Measurements from ENCODE around the gene PHLDB3. TPM values are rescaled to one million over a fixed set of nuclear protein-coding genes. Genes with fewer than 3 reads are reported as not detected.
A peak's percentile ranks its signal among the peaks of the same experiment; 100 is the strongest.

PHLDB3 gene
- total and polyA plus RNA-seq, 4 donors, result 5.8 to 23.4 (median 7.9) TPM

- DNase-seq (peak; percentile 97 to 99 (median 99)), ATAC-seq (ENCODE audit: insufficient read depth, low FRiP score) (peak; percentile 76)
- Histone ChIP-seq H3K4me3 (peak within 1 kb of the TSS; percentile 34), H3K9ac (ENCODE audit: insufficient read depth in 1 of 2, low read length in 2 of 2) (peak within 1 kb of the TSS in 1 of 2 donors; percentile 64), H3K9me3 (ENCODE audit: control insufficient read depth in 4 of 4, insufficient read depth in 3 of 4, low read length in 3 of 4) (no peaks in the 10 kb centered on the region), H3K4me1 (ENCODE audit: control insufficient read depth in 5 of 5, insufficient read depth in 5 of 5, low read length in 5 of 5) (peaks cover 0 to 26% (median 0%) of the 10 kb centered on the region in 5 donors), H3K27ac (ENCODE audit: low read depth in 1 of 2, low read length in 1 of 2) (peak within 1 kb of the TSS; percentile 79 to 94), H3K27me3 (ENCODE audit: control insufficient read depth in 3 of 3, insufficient read depth in 3 of 3, low read length in 2 of 3) (no peaks in the 10 kb centered on the region), H3K36me3 (ENCODE audit: control insufficient read depth in 4 of 4, insufficient read depth in 4 of 4, low read length in 4 of 4) (peaks cover 0 to 8% (median 2%) of the 10 kb centered on the region in 4 donors)
- 1% methylated on average over 47 of the region's 47 CpGs for WGBS, 2 donors
- TF ChIP-seq CTCF (IDR thresholded peaks at IDR 0.05; ENCODE audit: control extremely low read depth, extremely low read depth), result no peak
These were observed 28.5 kb upstream of the PHLDB3 start, which contains the start of gene ZNF575 for GRCh38 chr19:43532962-43533545. Gene ZNF575 (plus strand): TSS chr19:43533188. CDS start chr19:43534423, 1,235 bp downstream.

DNA sequence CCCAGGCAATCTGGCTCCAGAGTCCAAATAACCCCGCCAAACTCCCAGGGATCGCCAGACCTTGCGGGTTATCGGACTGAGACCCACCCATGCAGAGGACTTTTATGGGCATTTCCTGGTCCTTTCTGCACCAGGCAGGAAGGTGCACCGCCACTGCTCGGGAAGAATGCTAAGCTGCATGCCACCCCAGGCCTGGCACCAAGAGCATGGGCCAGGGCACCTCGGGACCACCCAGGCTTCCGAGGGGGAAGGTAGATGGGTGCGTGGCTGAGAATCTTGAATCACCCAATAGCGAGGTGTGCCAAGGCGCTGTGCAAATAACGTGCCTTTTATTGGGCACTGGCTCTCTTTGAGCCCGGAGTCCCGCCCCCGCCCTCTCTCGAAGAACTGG is 28.0 kb upstream of the PHLDB3 start:
- DNase-seq, result no peak

GRCh38 chr19:43527860-43528622 is 23.5 kb upstream of the PHLDB3 start:
- peak in 2 of 3 donors; percentile 54 to 61 for DNase-seq
- WGBS, 2 donors, result 46 to 65% methylated on average over 13 of the region's 13 CpGs

More for the DNA sequence above, 28.0 kb upstream of the PHLDB3 start:
- H3K27me3 ChIP-seq (ENCODE audit: control insufficient read depth in 3 of 3, insufficient read depth in 3 of 3, low read length in 2 of 3), result no peaks in the 10 kb centered on the region
- TF ChIP-seq CTCF (IDR thresholded peaks at IDR 0.05; ENCODE audit: control extremely low read depth, extremely low read depth), result no peak
- peak overlapping the region in 1 of 2 donors; percentile 8 for H3K9ac ChIP-seq (ENCODE audit: insufficient read depth in 1 of 2, low read length in 2 of 2)
- peak overlapping the region; percentile 79 to 94 for H3K27ac ChIP-seq (ENCODE audit: low read depth in 1 of 2, low read length in 1 of 2)
- WGBS, 2 donors, result 0 to 1% methylated on average over 16 of the region's 16 CpGs
- no peaks in the 10 kb centered on the region for H3K9me3 ChIP-seq (ENCODE audit: control insufficient read depth in 4 of 4, insufficient read depth in 3 of 4, low read length in 3 of 4)
- peaks cover 0 to 3% (median 1%) of the 10 kb centered on the region in 4 donors for H3K36me3 ChIP-seq (ENCODE audit: control insufficient read depth in 4 of 4, insufficient read depth in 4 of 4, low read length in 4 of 4)
- ATAC-seq (ENCODE audit: insufficient read depth, low FRiP score), result no peak
- H3K4me1 ChIP-seq (ENCODE audit: control insufficient read depth in 5 of 5, insufficient read depth in 5 of 5, low read length in 5 of 5), result peaks cover 0 to 30% (median 3%) of the 10 kb centered on the region in 5 donors
- H3K4me3 ChIP-seq, result peak overlapping the region; percentile 18

More at GRCh38 chr19:43527860-43528622, 23.5 kb upstream of the PHLDB3 start:
- Histone ChIP-seq H3K36me3 (ENCODE audit: control insufficient read depth in 4 of 4, insufficient read depth in 4 of 4, low read length in 4 of 4) (no peaks in the 10 kb centered on the region), H3K9me3 (ENCODE audit: control insufficient read depth in 4 of 4, insufficient read depth in 3 of 4, low read length in 3 of 4) (no peaks in the 10 kb centered on the region), H3K9ac (ENCODE audit: insufficient read depth in 1 of 2, low read length in 2 of 2) (no peak overlapping the region), H3K27ac (ENCODE audit: low read depth in 1 of 2, low read length in 1 of 2) (peak overlapping the region in 1 of 2 donors; percentile 58), H3K4me1 (ENCODE audit: control insufficient read depth in 5 of 5, insufficient read depth in 5 of 5, low read length in 5 of 5) (peaks cover 0 to 33% (median 6%) of the 10 kb centered on the region in 5 donors), H3K27me3 (ENCODE audit: control insufficient read depth in 3 of 3, insufficient read depth in 3 of 3, low read length in 2 of 3) (no peaks in the 10 kb centered on the region), H3K4me3 (no peak overlapping the region)
- no peak for TF ChIP-seq CTCF (IDR thresholded peaks at IDR 0.05; ENCODE audit: control extremely low read depth, extremely low read depth)
- no peak for ATAC-seq (ENCODE audit: insufficient read depth, low FRiP score)
